ENCODE measurements around the gene EFR3B.
"Not testable (repeated sequence)": the region's sequence is repeated elsewhere in the genome, so short reads cannot be mapped to it uniquely, and the experiment has no call there.

EFR3B gene

DNA sequence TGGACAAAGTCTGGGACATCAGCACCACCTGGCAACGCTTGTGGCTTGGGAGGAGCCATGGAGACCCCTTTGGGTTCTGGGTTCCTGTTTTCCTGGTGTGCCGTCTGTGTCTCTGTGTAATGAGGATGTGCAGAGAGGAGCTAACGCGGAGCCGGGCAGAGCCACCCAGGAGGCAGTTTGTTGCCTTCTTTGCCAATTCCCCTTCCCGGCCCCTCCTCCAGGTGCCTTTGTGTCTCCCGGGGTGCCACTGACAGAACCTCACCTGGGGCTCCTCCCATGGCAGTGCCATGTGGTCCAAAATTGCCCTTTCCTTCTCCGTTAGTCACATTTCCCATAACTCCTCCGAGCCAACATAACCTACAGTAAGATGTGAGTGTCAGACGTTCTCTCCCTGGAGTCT is 113.5 kb downstream of the EFR3B start:
- no peaks in the 10 kb centered on the region for H3K4me1 ChIP-seq (ENCODE audit: control insufficient read depth in 1 of 2, insufficient read depth in 1 of 2, low read depth in 1 of 2, low read length in 1 of 2)
- TF ChIP-seq, protein P1, sequence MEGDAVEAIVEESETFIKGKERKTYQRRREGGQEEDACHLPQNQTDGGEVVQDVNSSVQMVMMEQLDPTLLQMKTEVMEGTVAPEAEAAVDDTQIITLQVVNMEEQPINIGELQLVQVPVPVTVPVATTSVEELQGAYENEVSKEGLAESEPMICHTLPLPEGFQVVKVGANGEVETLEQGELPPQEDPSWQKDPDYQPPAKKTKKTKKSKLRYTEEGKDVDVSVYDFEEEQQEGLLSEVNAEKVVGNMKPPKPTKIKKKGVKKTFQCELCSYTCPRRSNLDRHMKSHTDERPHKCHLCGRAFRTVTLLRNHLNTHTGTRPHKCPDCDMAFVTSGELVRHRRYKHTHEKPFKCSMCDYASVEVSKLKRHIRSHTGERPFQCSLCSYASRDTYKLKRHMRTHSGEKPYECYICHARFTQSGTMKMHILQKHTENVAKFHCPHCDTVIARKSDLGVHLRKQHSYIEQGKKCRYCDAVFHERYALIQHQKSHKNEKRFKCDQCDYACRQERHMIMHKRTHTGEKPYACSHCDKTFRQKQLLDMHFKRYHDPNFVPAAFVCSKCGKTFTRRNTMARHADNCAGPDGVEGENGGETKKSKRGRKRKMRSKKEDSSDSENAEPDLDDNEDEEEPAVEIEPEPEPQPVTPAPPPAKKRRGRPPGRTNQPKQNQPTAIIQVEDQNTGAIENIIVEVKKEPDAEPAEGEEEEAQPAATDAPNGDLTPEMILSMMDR (IDR thresholded peaks at IDR 0.05): no peak

DNA sequence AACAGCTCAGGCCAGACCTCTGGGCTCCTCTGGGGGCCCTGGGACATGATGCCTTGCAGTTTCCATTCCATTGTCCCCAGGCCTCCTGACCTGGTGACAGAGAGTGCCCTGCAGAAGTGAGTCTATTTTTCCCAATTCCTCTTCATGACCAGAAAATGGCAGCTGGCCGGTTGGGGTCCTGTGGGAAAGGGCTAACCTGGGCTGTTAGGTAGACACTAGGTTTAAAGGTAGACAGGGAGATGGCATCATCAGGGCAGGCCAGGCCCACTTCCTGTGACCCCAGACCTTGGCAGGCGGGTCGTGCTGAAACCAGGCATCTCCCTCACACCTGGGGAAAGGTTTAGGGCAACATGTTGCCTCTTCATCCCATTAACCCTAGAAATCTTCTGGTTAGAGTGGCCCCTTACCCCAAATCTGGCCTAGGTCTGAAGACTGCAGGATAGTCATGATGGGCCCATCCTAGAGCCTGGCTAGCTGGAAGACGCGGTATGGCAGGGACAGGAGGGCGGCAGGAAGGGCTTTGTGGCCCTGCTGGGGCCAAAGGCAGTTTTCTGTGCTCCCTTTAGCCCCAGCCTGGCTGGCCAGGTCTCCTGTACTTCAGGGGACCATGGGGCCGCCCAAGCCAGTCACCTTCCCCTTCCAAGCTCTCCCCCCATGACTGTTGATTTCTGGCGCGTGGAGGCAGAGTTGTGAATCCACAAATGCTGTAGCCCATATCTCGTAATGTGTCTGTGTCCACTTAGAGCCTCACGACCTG is 116.4 kb downstream of the EFR3B start:
- Histone ChIP-seq H3K9me3 (no peaks in the 10 kb centered on the region), H3K27me3 (peaks cover 8% of the 10 kb centered on the region), H3K27ac (no peak overlapping the region), H3K36me3 (no peaks in the 10 kb centered on the region), H3K4me1 (ENCODE audit: control insufficient read depth in 1 of 2, insufficient read depth in 1 of 2, low read depth in 1 of 2, low read length in 1 of 2) (peaks cover 2 to 11% of the 10 kb centered on the region in 2 experiments), H3K4me3 (ENCODE audit: low read depth in 1 of 2, low read length in 1 of 2) (no peak overlapping the region)
- TF ChIP-seq, protein P1 (IDR thresholded peaks at IDR 0.05): no peak

More for the DNA sequence above, 113.5 kb downstream of the EFR3B start:
- no peak overlapping the region for H3K4me3 ChIP-seq (ENCODE audit: low read depth in 1 of 2, low read length in 1 of 2)
- no peaks in the 10 kb centered on the region for H3K27me3 ChIP-seq
- no peaks in the 10 kb centered on the region for H3K36me3 ChIP-seq
- no peak overlapping the region for H3K27ac ChIP-seq
- H3K9me3 ChIP-seq: no peaks in the 10 kb centered on the region

DNA sequence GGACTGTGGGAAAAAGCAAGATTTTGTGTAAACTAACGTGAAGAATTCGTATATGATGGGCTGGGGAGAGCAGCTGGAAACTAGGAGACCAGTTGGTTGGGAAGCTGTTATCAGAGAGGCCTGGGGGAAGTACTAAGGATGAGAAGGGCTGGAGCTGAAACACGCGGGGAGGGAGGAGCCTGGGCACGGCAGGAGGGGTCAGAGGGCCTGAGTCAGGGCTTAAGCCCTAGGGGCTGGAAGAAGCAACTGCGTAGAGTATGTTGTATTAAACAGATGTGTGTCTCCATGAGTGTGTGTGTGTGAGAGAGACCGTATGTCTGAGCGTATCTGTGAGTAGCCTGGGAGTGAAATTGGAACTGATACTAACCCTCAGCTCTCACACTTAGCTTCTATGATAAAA is 118.1 kb downstream of the EFR3B start:
- no peak overlapping the region for H3K4me3 ChIP-seq (ENCODE audit: low read depth in 1 of 2, low read length in 1 of 2)
- H3K9me3 ChIP-seq: no peaks in the 10 kb centered on the region
- H3K4me1 ChIP-seq (ENCODE audit: control insufficient read depth in 1 of 2, insufficient read depth in 1 of 2, low read depth in 1 of 2, low read length in 1 of 2): peaks cover 2 to 11% of the 10 kb centered on the region in 2 experiments
- no peaks in the 10 kb centered on the region for H3K36me3 ChIP-seq
- peaks cover 25% of the 10 kb centered on the region for H3K27me3 ChIP-seq
- TF ChIP-seq, protein P1 (IDR thresholded peaks at IDR 0.05): no peak
- no peak overlapping the region for H3K27ac ChIP-seq

DNA sequence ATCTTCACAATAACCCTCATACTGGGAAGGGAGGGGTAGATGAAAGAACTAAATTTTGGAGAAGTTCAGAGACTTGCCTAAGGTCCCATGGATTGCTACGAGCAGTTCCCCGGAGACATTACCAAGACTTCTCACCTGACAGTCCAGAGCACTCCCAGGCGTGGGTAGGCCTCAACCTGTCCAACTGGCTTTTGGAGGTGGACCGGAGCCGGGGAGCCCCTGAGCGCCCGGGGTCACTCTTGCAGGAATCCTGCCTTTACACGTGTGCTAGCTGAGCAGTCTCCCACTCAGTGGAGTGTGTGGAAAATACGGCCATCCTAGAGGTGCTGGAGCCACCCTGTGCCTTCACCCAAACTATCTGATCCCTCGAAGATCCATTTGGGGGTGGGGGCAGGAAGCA is 118.5 kb downstream of the EFR3B start:
- Histone ChIP-seq H3K27ac (no peak overlapping the region), H3K4me3 (ENCODE audit: low read depth in 1 of 2, low read length in 1 of 2) (no peak overlapping the region), H3K4me1 (ENCODE audit: control insufficient read depth in 1 of 2, insufficient read depth in 1 of 2, low read depth in 1 of 2, low read length in 1 of 2) (peaks cover 2 to 11% of the 10 kb centered on the region in 2 experiments), H3K36me3 (no peaks in the 10 kb centered on the region), H3K9me3 (no peaks in the 10 kb centered on the region), H3K27me3 (peaks cover 29% of the 10 kb centered on the region)
- TF ChIP-seq, protein P1 (IDR thresholded peaks at IDR 0.05): no peak

DNA sequence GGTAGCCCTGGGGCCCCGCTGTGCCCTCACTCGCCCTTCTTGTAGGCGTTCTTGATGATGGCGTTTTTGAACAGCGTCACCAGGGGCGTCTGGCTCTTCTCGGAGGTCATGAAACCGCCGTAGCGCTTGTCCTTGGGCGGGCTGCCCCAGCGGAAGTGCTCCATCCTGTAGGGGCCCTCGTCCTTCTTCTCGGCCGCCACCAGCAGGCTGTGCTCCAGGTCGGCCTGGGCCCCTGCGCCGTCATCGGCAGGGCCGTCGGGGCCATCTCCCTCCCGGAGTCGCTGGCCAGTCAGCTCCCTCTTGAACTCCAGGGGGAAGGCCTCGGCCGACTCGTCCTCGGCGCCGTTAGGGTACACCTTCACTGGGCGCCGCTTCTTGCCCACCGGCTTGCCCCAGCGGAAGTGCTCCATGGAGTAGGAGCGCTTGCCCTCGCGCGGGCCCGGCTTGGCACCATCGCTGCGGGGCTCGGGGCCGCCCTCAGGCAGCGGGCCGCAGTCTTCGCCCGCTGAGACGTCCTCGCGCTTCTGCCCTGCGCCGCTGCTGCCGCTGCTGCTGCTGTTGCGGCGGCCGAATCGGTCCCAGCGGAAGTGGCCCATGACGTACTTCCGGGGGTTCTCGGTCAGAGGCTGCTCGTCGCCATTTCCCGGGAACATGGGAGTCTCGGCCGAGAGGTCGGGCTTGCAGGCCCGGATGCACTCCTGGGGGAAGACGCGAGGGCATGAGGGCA is 119.3 kb downstream of the EFR3B start:
- Histone ChIP-seq H3K27me3 (peaks cover 37% of the 10 kb centered on the region), H3K4me1 (ENCODE audit: control insufficient read depth in 1 of 2, insufficient read depth in 1 of 2, low read depth in 1 of 2, low read length in 1 of 2) (peaks cover 2 to 11% of the 10 kb centered on the region in 2 experiments), H3K36me3 (no peaks in the 10 kb centered on the region), H3K27ac (peak overlapping the region; percentile 65), H3K9me3 (no peaks in the 10 kb centered on the region), H3K4me3 (ENCODE audit: low read depth in 1 of 2, low read length in 1 of 2) (peak overlapping the region; percentile 61 to 62)
- TF ChIP-seq, protein P1 (IDR thresholded peaks at IDR 0.05): no peak

DNA sequence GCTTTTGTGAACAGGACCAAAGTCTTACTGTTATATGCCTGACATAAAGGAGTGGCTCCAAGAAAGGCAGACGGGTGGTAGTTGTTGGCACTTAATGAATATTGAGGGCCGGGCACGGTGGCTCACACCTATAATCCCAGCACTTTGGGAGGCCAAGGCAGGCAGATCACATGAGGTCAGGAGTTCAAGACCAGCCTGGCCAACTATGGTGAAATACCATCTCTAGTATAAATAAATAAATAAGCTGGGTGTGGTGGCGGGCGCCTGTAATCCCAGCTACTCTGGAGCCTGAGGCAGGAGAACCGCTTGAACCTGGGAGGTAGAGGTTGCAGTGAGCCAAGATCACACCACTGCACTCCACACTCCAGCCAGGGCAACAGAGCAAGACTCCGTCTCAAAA is 120.2 kb downstream of the EFR3B start:
- peaks cover 46% of the 10 kb centered on the region for H3K27me3 ChIP-seq
- not testable (repeated sequence) for H3K36me3 ChIP-seq, H3K27ac ChIP-seq, H3K9me3 ChIP-seq
- H3K4me1 ChIP-seq (ENCODE audit: control insufficient read depth in 1 of 2, insufficient read depth in 1 of 2, low read depth in 1 of 2, low read length in 1 of 2): peaks cover 2 to 11% of the 10 kb centered on the region in 2 experiments
- H3K4me3 ChIP-seq (ENCODE audit: low read depth in 1 of 2, low read length in 1 of 2): peak overlapping the region in 1 of 2 experiments; percentile 62

Measured in neutrophil (primary cell).